HG03175 (cell line): Measurements from ENCODE around the gene PBOV1.

Experiments used
- ATAC-seq: cut with Tn5 transposase; IDR thresholded peaks from one replicate; pipeline ENCODE4 v1.9.1; 2021; ENCODE audit warnings: mild to moderate bottlenecking, moderate library complexity; ENCODE audit not compliant: unreplicated experiment

The PBOV1 gene

GRCh38 chr6:138218449-138218848, at the start of gene PBOV1:
Gene PBOV1, minus strand, starts transcription at chr6:138218491. Its CDS starts 96 bp downstream, at chr6:138218395.
- no peak for ATAC-seq

GRCh38 chr6:138266095-138266494, 47.8 kb upstream of the PBOV1 start:
- ATAC-seq: no peak

- no peak for ATAC-seq
Observed at GRCh38 chr6:138264372-138264880, 46.1 kb upstream of the PBOV1 start.

GRCh38 chr6:138263963-138264362, 45.7 kb upstream of the PBOV1 start:
- no peak for ATAC-seq

GRCh38 chr6:138261116-138261780, 43.0 kb upstream of the PBOV1 start:
- no peak for ATAC-seq

- ATAC-seq: no peak
Observed at GRCh38 chr6:138258991-138259390, 40.7 kb upstream of the PBOV1 start.

GRCh38 chr6:138258197-138258596, 39.9 kb upstream of the PBOV1 start:
- ATAC-seq: no peak

- ATAC-seq: no peak
Observed at GRCh38 chr6:138257638-138258040, 39.3 kb upstream of the PBOV1 start.

GRCh38 chr6:138255443-138255842, 37.2 kb upstream of the PBOV1 start:
- no peak for ATAC-seq

- no peak for ATAC-seq
Observed at GRCh38 chr6:138253731-138254130, 35.4 kb upstream of the PBOV1 start.

GRCh38 chr6:138250513-138251247, 32.4 kb upstream of the PBOV1 start:
- ATAC-seq: no peak

GRCh38 chr6:138250053-138250452, 31.8 kb upstream of the PBOV1 start:
- ATAC-seq: no peak

GRCh38 chr6:138248878-138249277, 30.6 kb upstream of the PBOV1 start:
- ATAC-seq: no peak

- ATAC-seq: no peak
Observed at GRCh38 chr6:138248011-138248410, 29.7 kb upstream of the PBOV1 start.

GRCh38 chr6:138246650-138247440, 28.6 kb upstream of the PBOV1 start:
- no peak for ATAC-seq

GRCh38 chr6:138245751-138246150, 27.5 kb upstream of the PBOV1 start:
- ATAC-seq: no peak

GRCh38 chr6:138242987-138243592, 24.8 kb upstream of the PBOV1 start:
- no peak for ATAC-seq

- ATAC-seq: no peak
Observed at GRCh38 chr6:138241934-138242333, 23.6 kb upstream of the PBOV1 start.

GRCh38 chr6:138241381-138241780, 23.1 kb upstream of the PBOV1 start:
- ATAC-seq: no peak

GRCh38 chr6:138240476-138241245, 22.4 kb upstream of the PBOV1 start:
- ATAC-seq: no peak
